CD4-positive, alpha-beta T cell treated with Interleukin-4 for 1 hour (primary cell): Measurements from ENCODE around the gene DOK1.
"Not testable (repeated sequence)": the region's sequence is repeated elsewhere in the genome, so short reads cannot be mapped to it uniquely, and the experiment has no call there.

Source experiments
- DNase-seq, 2 donors: peaks; one replicate each; pipeline ENCODE4 v3.0.0-alpha.2; 2020 to 2022

Gene DOK1

DNA sequence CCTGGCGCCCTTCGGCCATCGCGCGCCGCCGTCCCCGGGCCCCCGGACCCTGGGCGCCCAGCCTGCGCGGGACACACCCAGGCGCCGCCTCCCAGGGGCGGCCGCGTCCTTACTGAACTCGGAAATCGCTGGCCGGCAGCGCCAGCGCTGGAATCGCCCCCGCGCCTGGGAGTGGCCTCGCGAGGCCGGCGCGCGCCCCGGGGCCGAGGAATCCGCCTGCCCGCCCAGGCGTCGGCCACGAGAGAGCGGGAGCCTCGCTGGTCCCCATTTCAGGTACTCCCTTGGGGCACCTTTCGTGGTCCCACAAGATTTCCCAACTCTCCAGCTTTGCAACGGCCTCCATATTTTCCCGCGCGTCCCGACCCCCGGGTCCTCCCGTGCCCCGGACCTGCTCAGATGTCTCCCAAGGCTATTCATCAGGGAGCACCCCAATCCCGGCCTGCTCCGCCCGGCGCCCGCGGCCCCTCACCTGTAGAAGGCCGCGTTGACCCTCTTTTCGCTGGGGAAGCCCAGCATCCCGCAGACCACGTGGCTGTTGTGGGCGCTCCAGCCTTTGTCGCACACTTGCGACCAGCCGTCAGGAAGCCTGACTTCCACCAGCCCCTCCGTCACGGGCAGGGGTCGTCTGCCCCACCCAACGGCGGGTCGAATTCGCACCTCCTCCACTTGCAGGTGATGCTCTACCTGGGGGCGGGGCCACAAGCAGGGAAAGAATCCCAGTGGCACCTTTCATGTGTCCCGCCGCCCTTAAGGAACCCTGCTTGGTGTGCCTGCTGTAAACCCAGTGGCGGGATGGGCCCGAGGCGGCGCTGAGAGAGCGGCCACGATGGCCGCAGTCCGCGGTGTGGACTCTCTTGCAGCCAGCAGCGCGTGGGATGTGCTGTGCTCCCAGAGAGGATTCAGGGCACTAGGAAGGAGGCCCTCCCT lies 5.4 kb upstream of the DOK1 start:
- no peak for DNase-seq

DNA sequence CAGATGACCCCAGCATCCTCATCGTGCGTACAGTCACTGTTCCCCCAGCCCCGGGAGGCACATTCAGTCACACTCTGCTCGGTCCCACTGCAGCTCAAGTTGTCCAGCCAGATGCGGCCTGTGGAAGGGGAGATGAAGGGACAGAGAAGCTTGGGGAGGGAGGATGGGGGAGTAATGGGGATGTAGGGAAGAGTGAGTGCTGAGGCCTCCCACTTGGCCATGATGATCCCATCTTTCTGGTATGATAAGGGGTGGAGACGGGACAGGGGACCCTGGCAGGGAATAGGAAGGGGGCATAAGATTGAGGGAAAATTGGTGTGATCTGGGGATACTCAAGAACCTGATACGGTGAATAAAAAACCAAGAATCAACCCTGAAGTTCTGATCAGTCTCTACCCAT lies 4.3 kb upstream of the DOK1 start:
- no peak for DNase-seq

DNA sequence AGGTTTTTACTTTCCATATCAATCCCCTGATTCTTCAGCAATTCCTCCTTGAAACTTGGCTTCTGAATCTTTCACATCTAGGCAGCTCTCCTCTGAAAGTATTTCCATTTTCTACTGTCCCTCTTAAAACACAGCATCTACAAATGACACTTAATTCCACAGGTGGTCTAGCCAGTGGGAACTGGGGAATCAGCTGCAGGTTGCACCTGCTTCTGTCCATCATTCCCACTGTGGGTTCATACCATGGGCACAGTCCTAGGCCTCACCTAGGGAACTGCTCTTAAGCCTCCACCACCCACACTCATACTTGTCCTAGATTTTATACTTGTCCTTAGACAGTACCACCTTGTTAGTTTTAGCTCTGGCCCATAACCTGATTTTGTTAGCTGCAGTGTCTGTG lies 3.0 kb upstream of the DOK1 start:
- no peak for DNase-seq

DNA sequence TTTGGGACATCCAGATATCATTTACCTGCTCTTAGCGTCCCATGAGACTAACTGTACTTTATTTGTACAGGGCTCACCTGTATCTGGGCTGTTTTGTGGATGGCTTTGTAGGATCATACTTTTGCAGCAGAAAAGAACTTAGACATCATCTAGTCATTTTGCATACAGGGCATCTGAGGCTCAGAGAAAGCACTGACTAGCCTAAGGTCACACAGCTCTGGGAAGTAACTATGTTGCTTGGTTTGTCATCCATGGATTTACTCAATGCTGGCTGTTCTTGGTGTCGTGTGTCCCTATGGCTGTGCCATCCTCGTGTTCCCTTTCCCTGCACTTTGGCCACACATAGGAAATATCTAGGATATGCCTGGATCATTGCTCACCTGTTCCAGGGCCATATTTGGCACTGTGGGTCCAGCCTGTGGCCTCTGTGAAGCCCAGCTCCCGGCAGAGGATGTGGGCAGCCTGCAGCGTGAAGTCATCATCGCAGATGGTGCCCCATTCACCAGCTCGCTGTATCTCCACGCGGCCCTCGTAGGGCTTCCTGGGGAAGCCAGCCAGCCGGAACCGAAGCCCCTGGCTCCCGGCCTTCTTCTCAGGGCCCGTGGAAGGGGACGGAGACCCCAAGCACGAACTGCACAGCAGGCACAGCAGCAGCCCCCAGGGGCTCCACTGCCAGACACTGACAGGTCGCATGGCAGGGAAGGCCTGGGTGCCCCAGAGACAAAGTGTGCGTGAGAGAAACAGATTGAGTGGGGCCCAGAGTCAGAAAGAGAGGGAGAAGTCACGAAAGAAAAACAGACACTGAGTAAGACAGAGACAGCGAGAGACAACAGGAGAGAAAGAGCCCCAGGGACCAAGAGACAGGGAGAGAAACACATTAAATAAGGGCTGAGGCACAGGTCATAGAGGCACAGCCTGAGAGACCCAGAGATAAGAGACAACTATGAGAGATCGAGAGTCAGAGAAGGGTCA lies 2.3 kb upstream of the DOK1 start:
- DNase-seq, result no peak

DNA sequence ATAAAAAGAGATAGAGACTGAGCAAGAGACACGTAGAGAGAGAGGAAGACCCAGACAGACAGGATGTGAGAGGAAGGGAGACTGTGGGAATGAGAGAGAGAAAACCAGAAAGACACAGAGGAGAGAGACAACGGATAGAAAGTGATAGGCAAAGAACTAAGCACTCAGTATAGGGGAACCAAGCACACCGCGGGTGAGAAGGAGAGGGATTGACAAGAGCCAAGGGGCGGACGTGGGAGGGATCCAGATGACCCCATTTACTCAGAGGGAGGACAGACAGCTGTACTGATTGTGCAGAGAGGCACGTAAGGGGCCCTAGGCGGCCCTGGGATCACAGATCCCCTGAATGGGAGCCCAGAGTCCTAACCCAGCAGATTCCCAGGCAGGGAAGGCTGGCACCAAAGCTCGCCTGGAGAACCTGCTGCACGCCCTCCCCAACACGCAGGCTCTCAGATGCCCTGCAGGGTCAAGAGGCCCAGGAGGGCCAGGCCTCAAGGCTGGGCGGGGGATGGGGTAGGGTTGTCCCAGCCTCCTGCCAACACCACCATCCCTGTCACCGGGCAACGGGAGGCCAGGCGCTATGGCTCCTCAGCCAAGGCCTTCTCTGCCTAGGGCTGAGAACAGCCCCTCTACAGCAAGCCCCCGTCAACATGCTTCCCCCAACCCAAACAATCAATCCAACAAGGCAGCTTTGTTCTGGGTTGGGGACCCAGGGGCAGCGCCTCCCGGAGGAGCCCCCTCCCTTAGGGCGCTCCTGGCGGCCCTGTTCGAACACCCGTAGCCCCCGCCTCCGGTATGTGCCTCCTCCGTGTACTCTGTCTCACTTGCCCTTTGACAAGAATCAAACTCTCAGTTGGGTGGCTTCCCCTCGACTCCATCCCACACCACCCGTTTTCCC lies 1.4 kb upstream of the DOK1 start:
- DNase-seq, result no peak

DNA sequence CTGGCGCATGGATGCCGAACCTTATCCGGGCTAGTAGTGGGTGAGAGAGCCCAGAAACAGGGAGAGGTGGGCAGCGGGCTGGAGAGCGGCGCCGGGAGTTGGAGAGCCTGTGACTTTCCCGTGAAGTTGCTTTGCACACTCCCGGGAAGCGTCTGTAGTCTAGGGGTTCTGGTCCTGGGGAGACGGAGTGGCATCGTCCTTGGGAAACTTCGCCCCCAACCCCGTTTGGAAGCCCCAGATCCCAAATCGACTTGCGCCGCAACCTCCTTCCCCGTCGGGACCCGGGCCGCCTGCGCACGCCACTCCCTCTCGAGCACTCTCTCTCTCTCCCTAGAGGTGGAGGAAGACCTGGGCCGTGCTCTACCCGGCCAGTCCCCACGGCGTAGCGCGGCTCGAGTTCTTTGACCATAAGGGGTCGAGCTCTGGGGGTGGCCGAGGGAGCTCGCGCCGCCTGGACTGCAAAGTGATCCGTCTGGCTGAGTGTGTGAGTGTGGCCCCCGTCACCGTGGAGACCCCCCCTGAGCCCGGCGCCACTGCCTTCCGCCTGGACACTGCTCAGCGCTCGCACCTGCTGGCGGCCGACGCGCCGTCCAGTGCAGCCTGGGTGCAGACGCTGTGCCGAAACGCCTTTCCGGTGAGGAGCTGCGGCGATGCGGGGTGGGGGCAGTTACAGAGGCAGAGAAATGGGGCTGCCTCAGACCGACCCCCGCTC lies 456 bp downstream of the DOK1 start:
- DNase-seq, result peak; percentile 48

DNA sequence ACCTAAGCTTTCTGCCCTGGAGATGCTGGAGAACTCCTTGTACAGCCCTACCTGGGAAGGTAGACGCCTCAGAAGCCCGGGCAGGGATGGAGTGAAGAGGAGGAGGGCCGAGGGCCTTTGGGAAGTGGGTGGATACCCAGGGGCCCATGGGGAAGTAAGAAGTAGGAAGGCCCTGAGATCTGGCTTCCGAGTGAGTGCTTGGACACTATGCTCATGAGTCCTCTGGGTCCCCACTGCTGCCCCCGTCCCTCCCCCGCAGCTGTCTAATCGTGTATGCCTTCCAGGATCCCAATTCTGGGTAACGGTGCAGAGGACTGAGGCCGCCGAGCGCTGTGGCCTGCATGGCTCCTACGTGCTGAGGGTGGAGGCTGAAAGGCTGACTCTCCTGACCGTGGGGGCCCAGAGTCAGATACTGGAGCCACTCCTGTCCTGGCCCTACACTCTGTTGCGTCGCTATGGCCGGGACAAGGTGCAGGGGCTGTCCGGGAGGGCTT lies 1.1 kb downstream of the DOK1 start:
- no peak for DNase-seq

DNA sequence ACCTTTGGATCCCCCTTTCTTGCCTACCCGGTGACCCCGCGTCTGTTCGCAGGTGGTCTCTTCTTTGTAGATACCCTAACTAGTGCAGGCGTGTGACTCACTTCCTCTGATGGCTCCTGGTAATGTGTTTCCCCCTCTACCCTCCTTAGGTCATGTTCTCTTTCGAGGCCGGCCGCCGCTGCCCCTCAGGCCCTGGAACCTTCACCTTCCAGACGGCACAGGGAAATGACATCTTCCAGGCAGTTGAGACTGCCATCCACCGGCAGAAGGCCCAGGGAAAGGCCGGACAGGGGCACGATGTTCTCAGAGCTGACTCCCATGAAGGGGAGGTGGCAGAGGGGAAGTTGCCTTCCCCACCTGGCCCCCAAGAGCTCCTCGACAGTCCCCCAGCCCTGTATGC lies 1.6 kb downstream of the DOK1 start:
- no peak for DNase-seq

DNA sequence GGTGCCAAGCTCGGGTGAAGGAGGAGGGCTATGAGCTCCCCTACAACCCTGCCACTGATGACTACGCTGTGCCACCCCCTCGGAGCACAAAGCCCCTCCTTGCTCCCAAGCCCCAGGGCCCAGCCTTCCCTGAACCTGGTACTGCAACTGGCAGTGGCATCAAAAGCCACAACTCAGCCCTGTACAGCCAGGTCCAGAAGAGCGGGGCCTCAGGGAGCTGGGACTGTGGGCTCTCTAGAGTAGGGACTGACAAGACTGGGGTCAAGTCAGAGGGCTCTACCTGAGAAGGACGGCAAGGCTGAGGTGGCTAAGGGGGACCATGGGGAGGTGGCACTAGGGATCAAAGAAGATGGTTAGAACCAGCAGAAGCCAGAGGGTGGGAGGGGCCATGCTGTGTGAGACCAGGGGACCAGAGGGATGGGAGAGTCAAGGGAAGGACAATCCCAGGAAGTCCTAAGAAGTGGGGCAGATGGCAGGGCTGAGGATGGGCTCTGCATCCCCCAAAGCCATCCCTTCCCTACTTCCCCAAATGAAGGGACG lies 2.4 kb downstream of the DOK1 start:
- DNase-seq, result no peak

DNA sequence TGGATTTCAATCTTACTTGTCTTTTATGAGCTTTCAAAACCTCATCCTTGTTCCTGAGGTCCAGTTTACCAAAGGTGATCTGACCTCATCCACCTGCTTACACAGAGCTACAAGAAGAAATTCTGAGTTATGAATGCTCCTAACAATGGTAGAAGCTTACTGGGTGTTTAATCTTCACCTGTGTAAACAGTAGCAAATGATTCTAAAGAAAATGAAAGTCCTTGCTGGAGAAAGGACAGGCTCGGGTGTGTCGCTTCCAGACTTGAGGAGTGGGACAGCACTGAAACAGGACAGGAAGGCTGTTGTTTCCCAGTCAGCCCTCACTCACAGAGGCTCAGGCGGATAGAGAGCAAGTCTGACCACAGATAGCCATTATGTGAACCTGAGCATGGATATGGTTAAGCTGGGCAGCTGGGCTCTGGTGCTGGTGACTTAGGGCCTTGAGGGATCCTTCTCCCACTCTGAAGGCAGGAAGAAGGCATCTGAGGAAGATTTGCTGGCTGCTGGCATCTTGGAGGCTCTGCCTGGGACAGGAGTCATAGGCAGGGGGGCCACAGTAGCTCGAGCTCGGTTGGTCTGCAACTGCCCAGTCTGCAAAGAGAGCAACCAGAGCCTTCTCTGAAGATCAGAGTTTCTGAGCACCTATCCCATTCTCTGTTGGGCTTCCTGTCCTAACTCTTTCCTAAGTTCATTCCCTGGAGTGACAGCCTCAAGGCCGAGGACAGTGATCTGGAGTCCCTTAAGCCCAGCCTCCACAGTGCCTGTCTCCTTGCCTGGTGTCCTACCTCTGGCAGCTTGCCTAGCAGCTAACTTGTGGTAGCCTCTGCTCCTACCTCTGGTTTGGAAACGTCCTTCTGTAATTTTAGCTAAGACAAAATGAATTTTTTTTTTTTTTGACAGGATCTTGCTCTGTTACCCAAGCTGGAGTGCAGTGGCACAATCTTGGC lies 4.0 kb downstream of the DOK1 start:
- no peak for DNase-seq

DNA sequence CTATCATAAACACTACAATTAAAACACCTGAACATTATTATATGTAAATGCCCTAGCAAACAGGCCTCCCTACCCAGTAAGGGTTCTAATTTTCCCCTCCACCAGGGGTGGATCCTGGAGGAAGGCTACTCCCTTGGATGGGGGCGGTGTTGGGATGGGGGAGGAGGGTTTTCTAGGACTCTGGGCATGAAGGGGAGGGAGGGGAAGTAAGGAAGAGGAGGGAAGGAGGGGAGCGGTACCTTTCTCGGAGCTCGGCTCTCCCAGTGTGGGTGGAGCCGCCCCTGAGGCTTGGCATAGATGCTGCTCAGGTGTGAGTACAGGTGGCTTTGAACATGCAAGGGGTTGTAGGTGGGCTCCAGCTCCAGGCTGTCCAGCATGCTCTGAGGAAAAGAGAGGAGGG lies 5.4 kb downstream of the DOK1 start:
- no peak for DNase-seq

DNA sequence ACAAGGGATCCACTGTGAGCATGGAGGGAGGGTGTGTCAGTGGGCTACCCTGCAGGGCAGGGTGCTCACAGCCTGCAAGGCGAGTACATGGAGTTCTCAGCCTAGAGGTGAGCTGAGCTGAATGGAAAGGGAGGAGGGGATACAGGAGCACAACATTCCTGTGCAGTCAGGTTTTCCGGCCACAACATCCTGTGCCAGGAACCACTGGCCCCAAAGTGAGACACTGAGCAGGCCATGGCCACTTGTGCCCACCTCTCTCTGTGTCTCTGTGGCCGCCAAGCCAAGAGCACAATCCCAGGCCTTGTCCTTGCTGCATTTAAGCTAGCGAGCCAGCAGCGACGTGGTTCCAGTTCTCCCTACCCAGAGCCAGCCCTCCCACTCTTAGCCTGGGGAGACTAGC lies 6.1 kb downstream of the DOK1 start:
- DNase-seq, result no peak

DNA sequence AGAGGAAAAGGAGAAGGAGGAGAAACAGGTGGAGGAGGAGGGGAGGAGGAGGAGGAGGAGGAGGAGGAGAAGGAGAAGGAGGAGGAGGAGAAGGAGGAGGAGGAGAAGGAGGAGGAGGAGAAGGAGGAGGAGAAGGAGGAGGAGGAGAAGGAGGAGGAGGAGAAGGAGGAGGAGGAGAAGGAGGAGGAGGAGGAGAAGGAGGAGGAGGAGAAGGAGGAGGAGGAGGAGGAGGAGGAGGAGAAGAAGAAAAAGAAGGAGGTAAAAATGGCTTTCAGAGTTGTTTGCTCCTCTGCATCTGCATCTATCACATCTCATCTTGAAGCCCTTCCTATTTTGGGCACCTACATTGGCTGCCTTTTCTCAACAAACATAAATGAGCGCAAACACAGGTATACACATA lies 6.5 kb downstream of the DOK1 start:
- not testable (repeated sequence) for DNase-seq

DNA sequence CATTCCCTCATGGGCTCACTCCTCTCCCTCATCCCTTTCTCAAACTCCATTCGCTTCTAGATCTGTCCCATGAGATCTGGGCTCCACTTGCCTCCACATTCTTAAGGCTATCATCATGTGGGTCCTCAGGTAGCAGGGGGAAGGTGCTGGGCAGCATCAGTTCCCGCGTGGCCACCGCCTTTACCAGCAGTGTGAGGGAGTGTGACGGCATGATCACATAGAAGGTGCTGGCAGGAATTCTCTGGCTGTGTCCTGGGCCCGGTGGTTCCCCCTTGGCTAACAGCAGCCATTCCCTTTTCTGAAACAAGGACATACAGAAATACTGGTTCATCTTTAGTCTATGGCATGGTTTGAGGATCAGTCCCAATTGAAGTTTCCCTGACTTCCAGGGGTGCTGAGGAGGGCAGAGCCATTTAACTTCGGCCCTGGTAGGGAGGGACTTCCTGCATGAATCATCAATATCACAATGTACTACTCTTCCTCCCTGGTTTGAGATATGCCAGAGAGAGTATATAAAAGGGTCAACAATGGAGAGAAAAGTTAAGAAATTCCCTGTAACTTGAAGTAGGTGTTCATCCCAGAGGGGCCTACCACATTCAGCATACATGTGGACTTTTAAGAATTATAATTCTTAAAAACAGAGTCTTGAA lies 7.7 kb downstream of the DOK1 start:
- DNase-seq, result no peak

DNA sequence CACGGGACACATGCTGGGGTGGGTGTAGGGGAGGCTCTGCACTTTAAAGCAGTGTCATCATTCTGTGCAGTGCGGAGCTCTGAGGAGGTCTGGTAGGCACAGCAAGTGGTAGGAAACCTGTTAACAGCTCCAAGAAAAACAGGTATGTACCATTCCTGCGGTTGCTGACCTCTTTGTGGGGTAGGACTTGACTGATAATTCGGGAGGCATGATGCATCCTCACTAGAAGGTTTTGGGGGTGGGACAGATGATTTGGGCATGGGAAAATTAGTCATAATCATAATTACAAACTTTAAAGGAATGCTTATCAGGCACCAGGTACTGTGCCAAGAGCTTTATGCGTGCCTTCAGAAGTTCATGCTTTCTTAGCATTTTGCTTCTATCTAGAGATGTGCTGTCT lies 9.7 kb downstream of the DOK1 start:
- DNase-seq, result no peak

DNA sequence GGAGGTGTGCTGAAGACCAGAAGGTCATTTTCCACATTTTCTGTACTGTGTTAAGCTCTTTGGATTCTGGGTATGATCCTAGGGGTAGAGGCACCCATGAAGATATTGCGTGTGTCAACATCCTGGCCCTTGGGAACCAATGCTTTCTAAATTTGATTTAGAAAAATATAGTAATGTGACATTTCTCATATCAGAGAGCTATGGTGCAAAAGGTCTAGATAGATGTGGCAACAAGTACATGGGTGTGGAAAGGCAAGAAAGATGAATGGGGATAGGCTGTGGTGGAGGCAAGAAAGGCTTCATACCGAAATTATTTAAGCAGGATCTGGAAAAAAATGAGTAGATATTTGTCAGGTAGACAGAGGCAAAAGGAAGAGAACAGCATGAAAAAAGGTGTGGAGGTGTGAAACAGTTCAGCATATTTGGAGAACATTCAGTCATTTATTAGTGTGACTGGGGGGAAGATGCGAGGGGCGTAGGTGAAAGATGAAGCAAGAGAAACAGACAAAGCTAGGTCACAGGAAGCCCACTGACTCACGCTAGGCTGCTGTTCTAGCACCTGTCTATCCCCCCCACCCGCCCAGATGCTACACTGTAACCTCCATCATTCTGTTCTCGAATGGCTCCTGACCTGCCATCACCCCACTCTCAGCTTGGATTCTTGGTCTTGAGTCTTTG lies 11.7 kb downstream of the DOK1 start:
- DNase-seq, result no peak

DNA sequence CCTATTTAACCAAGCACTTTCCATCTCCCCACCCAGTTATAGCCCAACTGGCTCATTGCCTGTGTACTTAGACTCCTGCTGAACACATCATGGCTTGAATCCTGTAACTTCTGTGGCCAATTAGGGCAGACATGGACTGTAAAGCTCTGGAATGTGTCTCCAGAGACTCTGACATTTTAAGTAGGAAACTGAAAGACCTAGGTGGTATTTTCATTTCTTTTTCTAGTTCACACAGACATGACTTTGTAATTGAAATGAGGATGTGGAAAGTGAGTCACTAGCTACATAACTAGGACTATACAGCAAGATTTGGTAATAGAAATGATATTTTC lies 12.2 kb downstream of the DOK1 start:
- DNase-seq, result no peak

DNA sequence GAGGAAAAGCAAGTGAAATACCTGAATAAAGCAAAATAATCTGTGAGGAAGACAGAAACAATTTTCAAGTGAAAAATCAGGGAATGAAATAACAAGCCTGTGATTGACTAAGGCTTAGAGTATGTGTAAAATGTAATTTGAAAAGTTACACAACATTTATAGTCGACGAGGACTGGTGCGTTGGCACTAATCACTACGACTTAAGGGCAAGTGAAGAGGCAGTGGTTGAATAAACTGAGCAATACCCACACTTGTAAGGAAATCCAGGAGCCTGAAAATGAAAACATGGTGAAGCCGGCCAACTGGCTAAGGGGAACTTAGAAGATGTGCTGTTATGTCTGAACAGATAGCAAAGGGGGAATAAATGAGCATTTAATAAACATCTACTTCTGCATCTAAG lies 13.4 kb downstream of the DOK1 start:
- no peak for DNase-seq

DNA sequence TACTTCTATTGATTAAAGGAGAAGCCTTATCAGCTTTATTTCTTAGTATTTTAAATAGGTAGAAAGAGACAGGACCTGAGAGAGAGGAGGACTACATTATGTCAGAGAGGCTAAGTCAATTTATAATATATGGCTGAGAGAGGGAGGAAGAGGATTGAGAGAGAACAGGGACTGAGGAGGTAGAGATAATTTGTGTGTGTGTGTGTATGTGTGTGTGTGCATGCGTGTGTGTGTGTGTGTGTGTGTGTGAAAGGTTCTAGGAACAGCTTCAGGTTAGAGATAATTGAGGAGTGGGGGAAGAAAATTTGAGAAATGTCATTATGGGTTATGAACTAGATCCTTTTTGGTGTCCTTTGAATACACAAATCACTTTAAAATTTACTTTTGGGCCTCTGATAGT lies 15.2 kb downstream of the DOK1 start:
- DNase-seq, result no peak
